Measurements from ENCODE around the gene OXA1L. TPM values are rescaled to one million over a fixed set of nuclear protein-coding genes. Genes with fewer than 3 reads are reported as not detected.

The OXA1L gene
- total and polyA plus RNA-seq, 2 of the 13 experiments (the other 11 are each of a cell fraction or from before 2014, with no cell fraction given) = 230 to 589 TPM

DNA sequence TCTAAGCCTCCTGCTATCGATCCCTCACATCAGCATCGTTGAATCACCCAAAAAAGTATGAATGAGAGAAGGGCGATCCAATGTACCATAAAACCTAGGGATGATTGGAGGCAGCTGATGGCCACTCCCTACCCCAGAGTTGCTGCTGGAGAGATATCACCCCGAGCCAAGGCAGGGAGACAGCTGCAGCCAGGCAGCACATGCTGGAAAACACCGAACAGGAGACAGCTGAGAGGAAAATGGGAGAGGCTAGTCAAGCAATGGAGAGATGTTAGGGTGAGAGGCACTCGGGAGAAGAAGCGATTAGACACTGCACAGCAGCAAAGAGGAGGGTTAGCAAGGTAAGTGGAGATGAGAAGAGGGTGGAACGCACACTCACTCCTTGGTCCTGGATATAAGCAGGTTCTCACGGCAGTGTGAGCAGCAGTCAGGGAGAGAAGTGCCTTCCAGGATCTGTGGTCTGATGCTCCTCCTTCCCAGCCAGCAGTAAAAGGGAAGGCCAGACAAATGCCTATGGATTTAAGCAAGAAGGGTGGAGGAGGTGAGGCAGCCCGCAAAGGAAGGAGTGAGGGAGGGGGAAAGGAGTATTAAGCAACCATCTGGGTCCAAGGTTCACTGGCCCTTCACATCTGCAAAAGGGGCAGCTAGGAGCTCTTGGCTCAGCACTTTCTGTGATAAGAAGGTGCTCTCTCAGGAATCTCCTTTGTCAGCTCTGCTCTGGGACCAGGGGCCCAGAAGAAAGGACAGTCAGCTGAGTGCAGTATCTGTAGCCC is 48.6 kb downstream of the OXA1L start, which contains the start of gene SLC7A7 (continued):
- 0 out of 2 replicates have a peak, but pooled peaks have one; percentile 32 for TF ChIP-seq ZNF34 (CRISPR knock-in tag; IDR thresholded peaks at IDR 0.05; ENCODE audit: borderline replicate concordance)
- TF ChIP-seq ZNF777 (CRISPR knock-in tag; IDR thresholded peaks at IDR 0.05) = no peak
- TF ChIP-seq, protein P1, sequence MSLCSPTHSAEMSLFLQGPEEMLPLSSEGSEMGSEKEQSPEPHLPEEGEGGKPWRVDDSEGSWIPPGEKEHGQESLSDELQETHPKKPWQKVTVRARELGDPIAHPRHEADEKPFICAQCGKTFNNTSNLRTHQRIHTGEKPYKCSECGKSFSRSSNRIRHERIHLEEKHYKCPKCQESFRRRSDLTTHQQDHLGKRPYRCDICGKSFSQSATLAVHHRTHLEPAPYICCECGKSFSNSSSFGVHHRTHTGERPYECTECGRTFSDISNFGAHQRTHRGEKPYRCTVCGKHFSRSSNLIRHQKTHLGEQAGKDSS (CRISPR knock-in tag; IDR thresholded peaks at IDR 0.05; ENCODE audit: borderline replicate concordance, low read depth) = peak; percentile 67; the same call in 1 of the 2 replicates
- 0 out of 2 replicates have a peak, but pooled peaks have one; percentile 62 for TF ChIP-seq ATAD3A (CRISPR knock-in tag; IDR thresholded peaks at IDR 0.05)
- TF ChIP-seq ZFP41 (CRISPR knock-in tag; IDR thresholded peaks at IDR 0.05; ENCODE audit: borderline replicate concordance) = no peak
- 0 out of 2 replicates have a peak, but pooled peaks have one; percentile 40 for TF ChIP-seq HOXA9 (CRISPR knock-in tag; IDR thresholded peaks at IDR 0.05; ENCODE audit: borderline replicate concordance)
- peak; percentile 27; the same call in 1 of the 2 replicates for TF ChIP-seq ZNF232 (CRISPR knock-in tag; IDR thresholded peaks at IDR 0.05; ENCODE audit: borderline replicate concordance)
- no peak for TF ChIP-seq TEAD3 (CRISPR knock-in tag; optimal IDR thresholded peaks at IDR 0.05; ENCODE audit: borderline replicate concordance)
- peak; percentile 27; the same call in 1 of the 2 replicates for TF ChIP-seq ZZZ3 (CRISPR knock-in tag; IDR thresholded peaks at IDR 0.05; ENCODE audit: borderline replicate concordance)
- TF ChIP-seq NR2C2 (CRISPR knock-in tag; IDR thresholded peaks at IDR 0.05; ENCODE audit: borderline replicate concordance) = no peak
- TF ChIP-seq SOX6 (IDR thresholded peaks at IDR 0.05) = no peak
- TF ChIP-seq SOX6 (CRISPR knock-in tag; IDR thresholded peaks at IDR 0.05) = peak; percentile 61; the same call in 1 of the 2 replicates
- peak; percentile 71; the same call in 1 of the 2 replicates for TF ChIP-seq KDM1A (CRISPR knock-in tag; IDR thresholded peaks at IDR 0.05)
- TF ChIP-seq ATF7 (IDR thresholded peaks at IDR 0.05) = no peak
- no peak for TF ChIP-seq ATF7 (CRISPR knock-in tag; IDR thresholded peaks at IDR 0.05)
- no peak for TF ChIP-seq ZNF30 (CRISPR knock-in tag; IDR thresholded peaks at IDR 0.05)
- TF ChIP-seq U2AF1 (optimal IDR thresholded peaks at IDR 0.05; ENCODE audit: low read depth, low read length) = no peak
- TF ChIP-seq ZNF12 (CRISPR knock-in tag; IDR thresholded peaks at IDR 0.05) = 0 out of 2 replicates have a peak, but pooled peaks have one; percentile 17
- no peak for TF ChIP-seq TSC22D2 (CRISPR knock-in tag; IDR thresholded peaks at IDR 0.05; ENCODE audit: borderline replicate concordance)
- no peak for TF ChIP-seq NCOR1 (IDR thresholded peaks at IDR 0.05; ENCODE audit: borderline replicate concordance, low read length)
- no peak for TF ChIP-seq CBFB (CRISPR knock-in tag; IDR thresholded peaks at IDR 0.05)
- TF ChIP-seq ZNF333 (CRISPR knock-in tag; IDR thresholded peaks at IDR 0.05; ENCODE audit: borderline replicate concordance) = no peak
- TF ChIP-seq, protein P2, sequence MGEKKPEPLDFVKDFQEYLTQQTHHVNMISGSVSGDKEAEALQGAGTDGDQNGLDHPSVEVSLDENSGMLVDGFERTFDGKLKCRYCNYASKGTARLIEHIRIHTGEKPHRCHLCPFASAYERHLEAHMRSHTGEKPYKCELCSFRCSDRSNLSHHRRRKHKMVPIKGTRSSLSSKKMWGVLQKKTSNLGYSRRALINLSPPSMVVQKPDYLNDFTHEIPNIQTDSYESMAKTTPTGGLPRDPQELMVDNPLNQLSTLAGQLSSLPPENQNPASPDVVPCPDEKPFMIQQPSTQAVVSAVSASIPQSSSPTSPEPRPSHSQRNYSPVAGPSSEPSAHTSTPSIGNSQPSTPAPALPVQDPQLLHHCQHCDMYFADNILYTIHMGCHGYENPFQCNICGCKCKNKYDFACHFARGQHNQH (CRISPR knock-in tag; IDR thresholded peaks at IDR 0.05) = peak; percentile 16; the same call in 1 of the 2 replicates
- peak; percentile 98 for TF ChIP-seq ZNF629 (CRISPR knock-in tag; conservative IDR thresholded peaks at IDR 0.05)
- no peak for TF ChIP-seq ZNF484 (CRISPR knock-in tag; IDR thresholded peaks at IDR 0.05; ENCODE audit: borderline replicate concordance, low read depth)
- TF ChIP-seq ZMYM3 (CRISPR knock-in tag; IDR thresholded peaks at IDR 0.05) = peak; percentile 77
- no peak for TF ChIP-seq ZNF598 (CRISPR knock-in tag; IDR thresholded peaks at IDR 0.05; ENCODE audit: borderline replicate concordance)
- TF ChIP-seq ATF7-NPFF (CRISPR knock-in tag; IDR thresholded peaks at IDR 0.05; ENCODE audit: low read depth) = no peak
- TF ChIP-seq SMAD9 (CRISPR knock-in tag; IDR thresholded peaks at IDR 0.05) = no peak
- TF ChIP-seq AGO1 (IDR thresholded peaks at IDR 0.05; ENCODE audit: low read depth, low read length, poor library complexity, severe bottlenecking) = no peak

Data from HepG2 (cell line).